A673 (cell line): ENCODE results near the gene LHFPL5. TPM values are rescaled to one million over a fixed set of nuclear protein-coding genes. Genes with fewer than 3 reads are reported as not detected.

ENCODE experiments used
- BruUV-seq: library from RNA; stranded (reverse); fragments of 400-500 nt; replicated peaks from 2 replicates; lab custom pipeline; 2021; lab: Mats Ljungman, UMichigan
- CTCF ChIA-PET: fragments of 300-600 bp; sonication (Branson Sonifier 250); formaldehyde crosslinking; loops from one replicate; lab custom pipeline; 2022; ENCODE audit warnings: antibody characterized with exemption; lab: Charles Lee
- POLR2A ChIA-PET: fragments of 300-600 bp; sonication (Branson Sonifier 250); formaldehyde crosslinking; loops from one replicate; lab custom pipeline; 2022; ENCODE audit warnings: antibody characterized with exemption; ENCODE audit not compliant: low non-redundant PET; lab: Charles Lee
- DNase-seq: peaks from one replicate; pipeline ENCODE4 v3.0.0-alpha.2; 2015; ENCODE audit warnings: low spot score
- H3K27ac ChIP-seq: fragments of 200-600 bp; sonication (generic); 2 replicates; pipeline ENCODE4 v1.5.1; 2016; ENCODE audit warnings: mixed run types, low read depth, mild to moderate bottlenecking, mixed read lengths, antibody characterized with exemption, low read length; ENCODE audit not compliant: poor library complexity, severe bottlenecking
- H3K27me3 ChIP-seq: fragments of 200-600 bp; sonication (generic); replicated peaks from 2 replicates; pipeline ENCODE4 v1.6.1; 2017; ENCODE audit warnings: mixed run types, low read depth, mild to moderate bottlenecking, mixed read lengths, antibody characterized with exemption, low read length; ENCODE audit not compliant: insufficient read depth, poor library complexity
- H3K36me3 ChIP-seq: fragments of 200-600 bp; sonication (generic); 2 replicates; pipeline ENCODE4 v1.6.1; 2016; ENCODE audit warnings: mixed run types, mild to moderate bottlenecking, mixed read lengths, antibody characterized with exemption, low read length; ENCODE audit not compliant: insufficient read depth, poor library complexity, severe bottlenecking
- H3K4me1 ChIP-seq: fragments of 200-600 bp; sonication (generic); 2 replicates; pipeline ENCODE4 v1.6.1; 2017; ENCODE audit warnings: mixed run types, mild to moderate bottlenecking, mixed read lengths, antibody characterized with exemption, low read length; ENCODE audit not compliant: insufficient read depth, poor library complexity, severe bottlenecking
- H3K4me3 ChIP-seq: fragments of 200-600 bp; sonication (generic); 2 replicates; pipeline ENCODE4 v1.5.1; 2016; ENCODE audit warnings: low read depth, mixed run types, mild to moderate bottlenecking, mixed read lengths, low read length; ENCODE audit not compliant: poor library complexity, severe bottlenecking
- H3K9me3 ChIP-seq: fragments of 200-600 bp; sonication (generic); 2 replicates; pipeline ENCODE4 v1.6.1; 2016; ENCODE audit warnings: mixed run types, low read depth, mild to moderate bottlenecking, mixed read lengths, antibody characterized with exemption, low read length; ENCODE audit not compliant: poor library complexity, severe bottlenecking
- EZH2 ChIP-seq: fragments of 200-600 bp; sonication (generic); IDR thresholded peaks from 2 replicates; pipeline ENCODE4 v1.6.1; 2017; ENCODE audit warnings: borderline replicate concordance, low read depth, mild to moderate bottlenecking, mixed read lengths, antibody characterized with exemption, low read length; ENCODE audit not compliant: poor library complexity, severe bottlenecking
- intact Hi-C: fragments of 100-400 bp; cut with micrococcal nuclease; formaldehyde crosslinking; loops from one replicate; pipeline ENCODE4 v1.10.0; 2022; ENCODE audit not compliant: unreplicated experiment
- total RNA-seq: library from RNA; stranded (reverse); gene quantifications from 2 replicates; pipeline ENCODE4 v1.2.3, GENCODE V29; 2021
- TF ChIP-seq, protein P1 (sequence below): fragments of 300-800, 200-600 bp; sonication (generic); conservative IDR thresholded peaks from 2 replicates; pipeline ENCODE4 v1.5.1; 2017; ENCODE audit warnings: low read depth, mild to moderate bottlenecking, antibody characterized with exemption, low read length, moderate library complexity, mixed read lengths

Gene LHFPL5
- total RNA-seq, 1 experiment from 2014 or later: not detected

DNA sequence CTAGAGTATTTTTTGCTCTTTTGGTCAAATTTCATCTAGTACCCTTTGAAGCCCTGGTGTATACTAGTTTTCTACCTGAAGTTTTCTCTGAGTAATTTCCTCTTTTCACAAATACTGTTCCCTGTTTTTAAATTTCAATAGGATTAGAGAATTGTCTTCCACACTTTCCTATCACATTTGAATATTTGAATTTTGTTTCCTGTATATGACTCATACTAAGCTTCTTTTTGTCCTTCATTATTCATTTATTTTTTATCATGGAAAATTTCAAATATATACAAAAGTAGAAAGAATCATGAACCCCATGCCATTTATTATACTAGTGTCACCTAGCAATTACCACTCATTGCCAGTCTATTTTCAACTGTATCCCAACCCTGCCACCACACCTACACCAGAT lies 52.7 kb downstream of the LHFPL5 start:
- ChIA-PET CTCF (no interaction called here), POLR2A (no interaction called here)
- no peaks in the 10 kb centered on the region for H3K9me3 ChIP-seq
- H3K27me3 ChIP-seq: no peaks in the 10 kb centered on the region
- TF ChIP-seq EZH2: no peak
- TF ChIP-seq, protein P1, sequence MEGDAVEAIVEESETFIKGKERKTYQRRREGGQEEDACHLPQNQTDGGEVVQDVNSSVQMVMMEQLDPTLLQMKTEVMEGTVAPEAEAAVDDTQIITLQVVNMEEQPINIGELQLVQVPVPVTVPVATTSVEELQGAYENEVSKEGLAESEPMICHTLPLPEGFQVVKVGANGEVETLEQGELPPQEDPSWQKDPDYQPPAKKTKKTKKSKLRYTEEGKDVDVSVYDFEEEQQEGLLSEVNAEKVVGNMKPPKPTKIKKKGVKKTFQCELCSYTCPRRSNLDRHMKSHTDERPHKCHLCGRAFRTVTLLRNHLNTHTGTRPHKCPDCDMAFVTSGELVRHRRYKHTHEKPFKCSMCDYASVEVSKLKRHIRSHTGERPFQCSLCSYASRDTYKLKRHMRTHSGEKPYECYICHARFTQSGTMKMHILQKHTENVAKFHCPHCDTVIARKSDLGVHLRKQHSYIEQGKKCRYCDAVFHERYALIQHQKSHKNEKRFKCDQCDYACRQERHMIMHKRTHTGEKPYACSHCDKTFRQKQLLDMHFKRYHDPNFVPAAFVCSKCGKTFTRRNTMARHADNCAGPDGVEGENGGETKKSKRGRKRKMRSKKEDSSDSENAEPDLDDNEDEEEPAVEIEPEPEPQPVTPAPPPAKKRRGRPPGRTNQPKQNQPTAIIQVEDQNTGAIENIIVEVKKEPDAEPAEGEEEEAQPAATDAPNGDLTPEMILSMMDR: no peak
- no peak for DNase-seq
- peaks cover 8% of the 10 kb centered on the region for H3K4me1 ChIP-seq
- no TSS peak for BruUV-seq
- intact Hi-C loops: no loop called here
- peaks cover 37% of the 10 kb centered on the region for H3K36me3 ChIP-seq
- H3K27ac ChIP-seq: no peak overlapping the region
- no peak overlapping the region for H3K4me3 ChIP-seq

GRCh38 chr6:35859367-35859766 lies 54.2 kb downstream of the LHFPL5 start:
- no TSS peak for BruUV-seq
- H3K4me1 ChIP-seq: peaks cover 8% of the 10 kb centered on the region
- POLR2A ChIA-PET: no interaction called here
- TF ChIP-seq EZH2: no peak
- TF ChIP-seq, protein P1: no peak
- no peak overlapping the region for H3K27ac ChIP-seq
- no peak overlapping the region for H3K4me3 ChIP-seq
- intact Hi-C loops: no loop called here
- no peaks in the 10 kb centered on the region for H3K27me3 ChIP-seq
- DNase-seq: peak; percentile 9
- H3K36me3 ChIP-seq: peaks cover 37% of the 10 kb centered on the region
- CTCF ChIA-PET: no interaction called here
- no peaks in the 10 kb centered on the region for H3K9me3 ChIP-seq

Other genes starting within 250 kb of the LHFPL5 start
- gene FKBP5, start 116.4 kb upstream of the LHFPL5 start, total RNA-seq: 20.4 and 26.2 TPM in 2 replicates
- gene ARMC12, start 68.3 kb upstream of the LHFPL5 start, total RNA-seq: 0.74 and 1.0 TPM in 2 replicates
- gene CLPSL2, start 28.8 kb upstream of the LHFPL5 start, total RNA-seq: not detected in 2 replicates
- not detected in 2 replicates for gene CLPSL1, start 24.3 kb upstream of the LHFPL5 start, total RNA-seq
- not detected in 2 replicates for gene CLPS, start 8.0 kb upstream of the LHFPL5 start, total RNA-seq
- 103 and 104 TPM in 2 replicates for gene SRPK1, start 115.7 kb downstream of the LHFPL5 start, total RNA-seq
- not detected in 2 replicates for gene SLC26A8, start 219.3 kb downstream of the LHFPL5 start, total RNA-seq
- gene MAPK14, start 222.5 kb downstream of the LHFPL5 start, total RNA-seq: 50.8 and 53.3 TPM in 2 replicates